ENCODE data around the gene BACH2.

GRCh38 chr6:90227213-90227612, 69.4 kb downstream of the BACH2 start:
- TF ChIP-seq CBFB (CRISPR knock-in tag; IDR thresholded peaks at IDR 0.05) (no peak), SIN3A (IDR thresholded peaks at IDR 0.05; ENCODE audit: borderline replicate concordance in 2 of 2, control insufficient read depth in 1 of 2, low read depth in 2 of 2, low read length in 2 of 2) (no peak), PTRF (tag; IDR thresholded peaks at IDR 0.05) (no peak), POLR2AphosphoS5 (IDR thresholded peaks at IDR 0.05; ENCODE audit: control insufficient read depth, insufficient read depth, low read depth, low read length) (no peak), HDAC8 (tag; IDR thresholded peaks at IDR 0.05) (no peak), ZNF395 (CRISPR knock-in tag; IDR thresholded peaks at IDR 0.05) (no peak)

Measured in K562 (cell line).